GM19468 (cell line): Measurements from ENCODE around the gene TAF11L5.
"Not testable (repeated sequence)": the region's sequence is repeated elsewhere in the genome, so short reads cannot be mapped to it uniquely, and the experiment has no call there.

ENCODE experiments used
- ATAC-seq: cut with Tn5 transposase; IDR thresholded peaks from one replicate; pipeline ENCODE4 v1.9.1; 2021; ENCODE audit warnings: mild to moderate bottlenecking, moderate library complexity, moderate number of reproducible peaks; ENCODE audit not compliant: unreplicated experiment; ENCODE audit errors: extremely low read depth

TAF11L5 gene

DNA sequence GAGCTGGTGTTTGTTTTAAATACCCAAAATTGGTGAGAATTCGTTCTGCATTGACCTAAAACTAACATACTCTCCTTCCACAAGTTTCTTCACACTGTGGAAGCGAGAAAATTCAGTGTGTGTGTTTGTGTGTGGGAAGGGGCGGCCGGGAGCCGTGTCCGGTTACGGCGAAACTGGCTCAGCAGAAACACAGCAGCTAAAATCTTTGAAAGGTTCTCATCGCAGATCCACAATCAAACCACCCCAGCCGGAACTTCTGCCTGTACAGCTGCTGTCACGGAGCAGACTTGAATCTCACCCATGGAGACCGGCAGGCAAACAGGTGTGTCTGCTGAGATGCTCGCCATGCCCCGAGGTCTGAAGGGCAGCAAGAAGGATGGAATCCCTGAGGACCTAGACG, at the start of gene TAF11L5:
Gene TAF11L5, plus strand, starts transcription at position 301 of the 400 bp plus-strand sequence.
- not testable (repeated sequence) for ATAC-seq

GRCh38 chr5:17477043-17477442, 48.0 kb upstream of the TAF11L5 start:
- no peak for ATAC-seq

DNA sequence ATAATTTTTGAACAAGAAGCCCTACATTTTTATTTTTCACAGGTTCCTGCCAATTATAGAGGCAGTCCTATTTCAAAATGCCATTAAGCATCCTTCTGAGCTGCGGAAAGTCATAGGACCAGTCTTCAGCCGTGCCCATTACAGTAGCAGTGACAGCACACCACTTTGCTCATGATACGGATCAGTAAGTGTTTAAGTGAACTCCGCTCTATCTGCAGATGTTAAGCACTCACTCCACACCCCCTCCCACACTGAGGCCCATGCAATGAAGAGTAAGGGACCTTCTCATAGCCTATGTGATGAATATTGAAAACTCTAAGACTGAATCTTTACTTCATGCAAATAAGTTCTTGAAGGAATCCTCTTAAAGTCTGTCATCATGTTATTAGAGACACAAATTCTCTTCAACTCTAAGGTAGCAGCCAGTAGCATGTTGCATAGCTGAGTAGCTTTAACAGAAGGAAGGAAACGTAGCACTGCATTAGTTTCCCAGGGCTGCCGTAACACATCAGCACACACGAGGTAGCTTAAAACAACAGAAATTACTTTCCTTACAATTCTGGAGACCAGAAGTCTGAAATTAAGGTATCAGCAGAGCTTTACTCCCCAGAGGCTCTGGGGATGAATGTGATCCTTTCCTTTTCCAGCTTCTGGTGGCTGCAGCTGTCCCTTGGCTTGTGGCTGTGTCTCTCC, 47.3 kb upstream of the TAF11L5 start:
- no peak for ATAC-seq

DNA sequence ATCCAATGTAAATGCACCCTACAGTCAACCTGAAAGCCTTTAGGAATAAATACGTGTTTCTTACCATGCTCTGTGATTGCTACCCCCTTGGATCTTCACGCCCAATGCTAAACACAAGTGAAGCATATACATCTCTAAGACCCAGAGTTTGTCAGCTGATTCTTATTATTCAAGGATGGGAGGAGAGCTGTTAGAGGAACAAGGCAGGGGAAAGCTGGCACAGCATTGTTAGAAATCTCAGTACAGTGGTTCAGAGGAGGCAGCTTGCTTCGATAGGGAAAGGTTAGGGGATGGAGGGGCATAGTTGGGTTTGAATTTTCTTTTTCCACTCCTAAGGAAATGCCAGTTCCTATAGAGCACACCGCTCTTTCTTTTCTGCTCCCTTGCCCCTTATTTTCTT, 43.7 kb upstream of the TAF11L5 start:
- ATAC-seq = no peak

DNA sequence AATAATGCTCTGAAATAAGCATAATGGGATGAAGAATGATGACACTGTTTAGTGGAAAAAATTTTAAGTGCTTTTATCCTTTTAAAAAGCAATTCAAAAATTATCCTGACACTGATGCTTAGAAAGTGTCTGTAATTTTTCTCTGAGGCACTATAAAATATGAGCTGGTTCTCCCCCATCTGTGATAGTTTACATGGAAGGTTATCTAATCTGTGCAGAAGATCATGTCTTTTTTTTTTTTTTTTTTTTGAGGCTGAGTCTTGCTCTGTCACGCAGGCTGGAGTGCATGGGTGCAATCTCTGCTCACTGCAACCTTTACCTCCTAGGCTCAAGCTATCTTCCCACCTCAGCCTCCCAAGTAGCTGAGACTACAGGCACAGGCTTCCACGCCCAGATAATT, 42.2 kb upstream of the TAF11L5 start:
- no peak for ATAC-seq

GRCh38 chr5:17486464-17487173, 38.4 kb upstream of the TAF11L5 start:
- ATAC-seq = not testable (repeated sequence)

DNA sequence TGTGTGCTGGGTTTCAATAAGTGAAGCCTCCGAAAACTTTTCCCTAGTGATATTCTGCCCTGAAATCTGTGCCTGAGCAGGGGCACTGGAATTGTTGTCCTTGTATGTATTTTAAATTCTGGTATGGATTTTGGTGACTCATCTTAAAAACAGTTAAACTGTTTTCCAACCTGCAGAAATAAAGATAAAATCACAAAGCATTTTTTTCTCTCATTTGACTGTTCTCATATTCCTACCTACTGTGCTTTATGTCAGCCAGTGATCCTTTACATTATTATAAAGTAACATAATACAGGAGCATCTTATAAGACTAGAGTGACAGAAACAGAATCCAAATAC, 37.9 kb upstream of the TAF11L5 start:
- ATAC-seq = no peak

DNA sequence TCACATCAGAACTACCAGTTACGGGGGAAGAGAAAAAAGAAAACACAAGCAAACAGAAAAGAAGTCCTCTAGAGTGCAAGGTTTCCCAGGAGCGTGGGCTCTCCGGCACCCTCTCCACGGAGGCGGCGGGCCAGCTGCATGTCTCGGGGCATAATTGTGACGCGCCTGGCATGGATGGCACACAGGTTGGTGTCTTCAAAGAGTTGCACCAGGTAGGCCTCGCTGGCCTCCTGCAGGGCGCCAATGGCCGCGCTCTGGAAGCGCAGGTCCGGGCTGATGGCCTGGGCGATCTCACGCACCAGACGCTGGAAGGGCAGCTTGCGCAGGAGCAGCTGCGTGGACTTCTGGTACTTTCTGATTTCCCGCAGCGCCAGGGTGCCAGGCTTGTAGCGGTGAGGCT, 33.8 kb upstream of the TAF11L5 start:
- ATAC-seq = not testable (repeated sequence)

GRCh38 chr5:17492770-17493169, 32.3 kb upstream of the TAF11L5 start:
- ATAC-seq = no peak

- no peak for ATAC-seq
Measured at GRCh38 chr5:17497446-17497845, 27.6 kb upstream of the TAF11L5 start.

DNA sequence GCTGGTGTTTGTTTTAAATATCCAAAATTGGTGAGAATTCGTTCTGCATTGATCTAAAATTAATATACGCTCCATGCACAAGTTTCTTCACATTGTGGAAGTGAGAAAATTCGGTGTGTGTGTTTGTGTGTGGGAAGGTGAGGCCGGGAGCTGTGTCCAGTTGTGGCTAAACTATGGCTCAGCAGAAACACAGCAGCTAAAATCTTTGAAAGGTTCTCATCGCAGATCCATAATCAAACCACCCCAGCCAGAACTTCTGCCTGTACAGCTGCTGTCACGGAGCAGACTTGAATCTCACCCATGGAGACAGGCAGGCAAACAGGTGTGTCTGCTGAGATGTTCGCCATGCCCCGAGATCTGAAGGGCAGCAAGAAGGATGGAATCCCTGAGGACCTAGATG, 27.1 kb upstream of the TAF11L5 start, which contains the start of gene TAF11L2:
Gene TAF11L2, plus strand, starts transcription at position 301 of the 400 bp plus-strand sequence.
- not testable (repeated sequence) for ATAC-seq

GRCh38 chr5:17511775-17512325, 13.2 kb upstream of the TAF11L5 start:
- no peak for ATAC-seq

- ATAC-seq = not testable (repeated sequence)
Measured at GRCh38 chr5:17517526-17517925, 7.5 kb upstream of the TAF11L5 start.

- not testable (repeated sequence) for ATAC-seq
Measured at GRCh38 chr5:17518067-17518466, 7.0 kb upstream of the TAF11L5 start, which contains the start of gene TAF11L3. Gene TAF11L3 (plus strand): TSS chr5:17518367.

DNA sequence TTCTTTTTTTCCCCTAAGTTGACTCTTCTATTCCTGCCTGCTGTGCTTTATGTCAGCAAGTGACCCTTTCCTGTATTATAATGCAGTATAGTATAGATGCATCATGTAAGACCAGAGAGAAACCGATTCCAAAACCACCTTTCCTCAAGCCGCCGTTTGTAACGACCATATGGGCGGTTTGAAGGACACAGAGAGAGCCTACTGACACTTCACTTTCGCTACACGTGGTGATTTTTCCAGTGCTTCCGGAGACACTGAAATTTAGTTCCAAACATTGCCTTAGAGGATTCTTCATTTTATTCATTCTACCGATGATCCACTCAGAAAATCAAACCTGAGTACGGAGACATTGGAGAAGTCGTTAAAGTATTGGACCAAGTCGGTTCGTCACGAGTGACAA, 5.5 kb upstream of the TAF11L5 start:
- ATAC-seq = not testable (repeated sequence)

GRCh38 chr5:17521501-17521900, 3.5 kb upstream of the TAF11L5 start, which contains the start of gene TAF11L4:
Gene TAF11L4 (plus strand): TSS chr5:17521801.
- not testable (repeated sequence) for ATAC-seq

DNA sequence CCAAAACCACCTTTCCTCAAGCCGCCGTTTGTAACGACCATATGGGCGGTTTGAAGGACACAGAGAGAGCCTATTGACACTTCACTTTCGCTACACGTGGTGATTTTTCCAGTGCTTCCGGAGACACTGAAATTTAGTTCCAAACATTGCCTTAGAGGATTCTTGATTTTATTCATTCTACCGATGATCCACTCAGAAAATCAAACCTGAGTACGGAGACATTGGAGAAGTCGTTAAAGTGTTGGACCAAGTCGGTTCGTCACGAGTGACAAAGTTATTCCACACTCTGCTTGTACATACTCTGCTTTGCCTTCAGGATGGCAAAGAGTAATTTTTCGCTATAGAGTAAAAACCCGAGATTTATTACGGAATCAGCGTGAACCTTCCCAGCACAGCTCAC, 1.5 kb downstream of the TAF11L5 start:
- not testable (repeated sequence) for ATAC-seq

GRCh38 chr5:17528369-17528768, 3.3 kb downstream of the TAF11L5 start, which contains the start of gene TAF11L6:
Gene TAF11L6 (plus strand): TSS chr5:17528669.
- not testable (repeated sequence) for ATAC-seq
